ENCODE results near the gene HMG20A. TPM values are rescaled to one million over a fixed set of nuclear protein-coding genes. Genes with fewer than 3 reads are reported as not detected.

HMG20A gene
- total RNA-seq, 2 experiments from 2014 or later, result 41.2 to 47.1 TPM

DNA sequence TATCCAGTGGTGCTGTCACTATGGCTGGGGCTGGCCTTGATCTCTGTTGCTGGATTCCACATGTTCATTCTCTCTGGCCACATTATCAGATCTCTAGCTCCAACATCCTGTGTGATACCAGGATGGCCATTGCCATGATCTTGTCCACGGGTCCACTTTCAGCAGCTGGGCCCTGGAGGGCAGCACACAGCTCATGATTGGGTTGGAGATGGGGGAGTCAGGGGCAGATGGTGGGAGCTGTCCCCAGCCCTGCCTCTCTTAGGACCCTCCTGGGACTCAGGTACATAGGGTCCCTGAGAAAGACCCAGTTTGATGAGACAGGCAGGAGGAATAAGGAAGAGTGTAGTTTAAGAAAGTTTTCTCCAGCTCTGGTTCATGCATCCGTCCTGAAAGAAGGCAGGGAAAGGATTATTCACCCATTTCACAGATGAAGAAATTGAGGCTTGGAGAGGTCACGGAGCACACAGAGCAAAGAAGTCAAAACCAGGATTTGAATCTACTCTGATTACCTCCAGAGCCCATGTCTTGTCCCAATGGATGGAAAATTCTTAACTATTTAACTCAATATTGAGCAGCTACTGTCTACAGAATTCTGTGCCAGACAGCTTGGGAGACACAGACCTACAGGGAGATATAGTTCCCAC is 111.5 kb downstream of the HMG20A start:
- Mint-ChIP-seq H3K27ac (no peak overlapping the region), H3K36me3 (no peaks in the 10 kb centered on the region), H3K4me1 (no peaks in the 10 kb centered on the region), H3K27me3 (peaks cover 4% of the 10 kb centered on the region), H3K9me3 (no peaks in the 10 kb centered on the region), H3K4me3 (no peak overlapping the region)
- DNase-seq, result no peak

DNA sequence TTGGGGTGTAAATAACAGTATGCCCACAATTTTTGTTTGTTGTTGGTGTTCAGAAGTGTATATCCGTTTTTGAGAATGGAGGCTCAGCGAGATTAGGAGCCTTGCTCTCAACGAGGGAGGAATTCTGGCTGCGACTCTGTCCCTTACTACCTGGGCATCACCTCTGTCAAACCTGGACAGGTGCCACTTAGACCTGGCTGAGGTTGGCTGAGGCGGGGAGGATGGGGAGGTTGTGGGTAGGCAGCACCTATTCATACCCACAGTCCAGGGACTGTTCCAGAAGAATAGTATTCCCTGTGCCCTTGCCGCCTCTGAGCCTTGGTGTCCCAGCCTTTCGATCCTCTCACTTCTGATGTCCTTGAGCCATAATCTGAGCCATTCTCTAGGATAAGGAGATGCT is 112.2 kb downstream of the HMG20A start:
- Mint-ChIP-seq H3K4me3 (no peak overlapping the region), H3K27me3 (peaks cover 4% of the 10 kb centered on the region), H3K27ac (no peak overlapping the region), H3K9me3 (no peaks in the 10 kb centered on the region), H3K4me1 (no peaks in the 10 kb centered on the region), H3K36me3 (no peaks in the 10 kb centered on the region)
- no peak for DNase-seq

DNA sequence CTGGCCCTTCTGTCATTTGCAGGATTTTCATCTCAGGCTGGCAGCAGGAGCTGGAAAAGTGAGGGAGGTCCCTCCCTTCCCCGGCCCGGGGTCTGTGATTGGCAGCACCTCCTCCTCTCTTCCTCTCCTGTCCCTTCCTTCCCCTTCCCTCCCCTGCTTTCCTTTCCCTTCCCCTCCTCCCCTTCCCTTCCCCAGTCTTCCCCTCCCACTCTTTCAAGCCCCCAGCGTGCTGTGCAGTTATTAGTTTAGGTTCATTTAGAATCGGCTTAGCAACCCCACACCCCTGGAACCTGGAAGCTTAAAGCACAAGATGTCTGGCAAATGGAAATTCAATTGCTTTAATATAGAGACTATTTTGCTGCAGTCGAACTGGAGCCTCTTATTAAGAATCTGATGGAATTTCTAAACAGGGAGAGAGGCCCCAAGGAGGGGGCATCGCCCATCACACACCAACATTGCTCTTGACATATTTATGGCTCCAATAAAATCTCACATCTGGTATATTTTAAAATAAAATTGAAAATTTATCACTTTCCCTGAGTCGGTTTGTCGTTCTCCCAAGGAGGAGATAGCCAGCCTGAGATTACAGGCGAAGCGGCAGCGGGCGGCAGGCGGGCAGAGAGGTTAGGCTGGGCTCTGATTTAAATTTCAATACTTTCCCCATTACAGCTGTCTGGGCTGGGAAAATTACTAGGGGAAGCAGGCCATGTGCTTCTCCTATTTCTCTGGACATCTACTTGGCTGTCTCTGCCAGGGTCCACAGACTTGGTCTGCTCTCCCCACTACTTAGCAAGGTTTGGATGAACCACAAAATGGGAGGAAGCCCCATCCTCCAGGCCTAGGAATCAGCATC is 113.1 kb downstream of the HMG20A start:
- Mint-ChIP-seq H3K4me3 (no peak overlapping the region), H3K27ac (no peak overlapping the region), H3K9me3 (no peaks in the 10 kb centered on the region), H3K27me3 (peaks cover 4% of the 10 kb centered on the region), H3K4me1 (no peaks in the 10 kb centered on the region), H3K36me3 (no peaks in the 10 kb centered on the region)
- no peak for DNase-seq

Other genes with a start within 250 kb of the HMG20A start
- 10 to 100 TPM; 33.2 to 33.5 TPM for gene PEAK1, start 784 bp upstream of the HMG20A start, total RNA-seq
- not detected for gene LINGO1, start 212.0 kb downstream of the HMG20A start, total RNA-seq